NB4 (cell line): ENCODE measurements around the gene CAMK2N1.

Experiments
- CTCF ChIP-seq: IDR thresholded peaks from one replicate; pipeline ENCODE4 v1.5.1; 2012; ENCODE audit warnings: low read depth, low read length
- MYC ChIP-seq: IDR thresholded peaks from 2 replicates; pipeline ENCODE4 v1.6.1; 2011; ENCODE audit warnings: low read depth, low read length
- POLR2A ChIP-seq: IDR thresholded peaks from 2 replicates; pipeline ENCODE4 v1.6.1; 2011; ENCODE audit warnings: mild to moderate bottlenecking; ENCODE audit not compliant: insufficient read length; ENCODE audit errors: extremely low read depth

- TF ChIP-seq CTCF = no peak
- no peak for TF ChIP-seq POLR2A
- TF ChIP-seq MYC = no peak
Observed at GRCh38 chr1:20511518-20512428, 25.8 kb upstream of the CAMK2N1 start.
